GM12878 (cell line): ENCODE results near the gene PPP2R1B.

Experiments used
- CBFB ChIP-seq: IDR thresholded peaks from 2 replicates; pipeline ENCODE4 v1.6.1; 2016; ENCODE audit warnings: antibody characterized with exemption, low read depth
- CBX3 ChIP-seq: fragments of 200-600 bp; sonication (generic); IDR thresholded peaks from 2 replicates; pipeline ENCODE4 v1.6.1; 2016; ENCODE audit warnings: low read depth, borderline replicate concordance
- CTCF ChIP-seq, 3 experiments: IDR thresholded peaks in 2 of 3; conservative IDR thresholded peaks in 1 of 3; 2 replicates each; pipeline ENCODE4 v1.5.1; 2011; ENCODE audit warnings: low read depth in 3 of 3, low read length in 3 of 3, mild to moderate bottlenecking in 3 of 3, control low read depth in 2 of 3, moderate library complexity in 2 of 3, inconsistent platforms in 1 of 3, mixed read lengths in 1 of 3; ENCODE audit not compliant: control insufficient read depth in 2 of 3, insufficient read depth in 1 of 3; ENCODE audit errors: extremely low read depth in 1 of 3
- EZH2 ChIP-seq: IDR thresholded peaks from 2 replicates; pipeline ENCODE4 v1.6.1; 2012; ENCODE audit warnings: low read depth, mild to moderate bottlenecking, control low read depth, inconsistent platforms, low read length, borderline replicate concordance; ENCODE audit not compliant: control insufficient read depth
- HDAC6 ChIP-seq: fragments of 200-600 bp; sonication (generic); IDR thresholded peaks from one replicate; pipeline ENCODE4 v1.8.0; 2017; ENCODE audit warnings: antibody characterized with exemption; ENCODE audit not compliant: unreplicated experiment
- MAX ChIP-seq: IDR thresholded peaks from 2 replicates; pipeline ENCODE4 v1.6.1; 2012; ENCODE audit warnings: low read depth, low read length, improper control_type of control experiment
- NFYB ChIP-seq: IDR thresholded peaks from 2 replicates; pipeline ENCODE4 v1.6.1; 2011; ENCODE audit warnings: low read depth, mild to moderate bottlenecking, low read length, improper control_type of control experiment, moderate library complexity; ENCODE audit not compliant: insufficient read depth
- NR2C2 ChIP-seq: IDR thresholded peaks from 2 replicates; pipeline ENCODE4 v1.6.1; 2011; ENCODE audit warnings: borderline replicate concordance, low read depth; ENCODE audit not compliant: control insufficient read depth, insufficient read length
- POLR2A ChIP-seq: IDR thresholded peaks from 2 replicates; pipeline ENCODE4 v1.6.1; 2011; ENCODE audit warnings: low read depth, mild to moderate bottlenecking, low read length
- PRDM15 ChIP-seq: fragments of 450-650 bp; formaldehyde crosslinking; IDR thresholded peaks from 2 replicates; pipeline ENCODE4 v1.4.0; 2020; ENCODE audit warnings: mild to moderate bottlenecking, moderate library complexity
- REST ChIP-seq: IDR thresholded peaks from 2 replicates; pipeline ENCODE4 v1.6.1; 2012; ENCODE audit warnings: mild to moderate bottlenecking, low read depth, low read length
- SIN3A ChIP-seq: IDR thresholded peaks from 2 replicates; pipeline ENCODE4 v1.6.1; 2012; ENCODE audit warnings: low read depth, low read length, improper control_type of control experiment
- ZBTB11 ChIP-seq: fragments of 450-650 bp; formaldehyde crosslinking; IDR thresholded peaks from 2 replicates; pipeline ENCODE4 v1.5.0; 2022; ENCODE audit warnings: mild to moderate bottlenecking, missing genetic modification characterization
- ZNF274 ChIP-seq: IDR thresholded peaks from one replicate; pipeline ENCODE4 v1.8.0; 2011; ENCODE audit not compliant: insufficient read length, insufficient read depth

GRCh38 chr11:111764621-111765020, 1.6 kb downstream of the PPP2R1B start:
- TF ChIP-seq POLR2A: no peak
- no peak for TF ChIP-seq PRDM15 (CRISPR knock-in tag)
- TF ChIP-seq ZNF274: no peak
- no peak for TF ChIP-seq REST
- TF ChIP-seq CBX3: no peak
- no peak for TF ChIP-seq CTCF (IDR thresholded peaks at IDR 0.05 in 2 of 3, conservative IDR thresholded peaks at IDR 0.05 in 1 of 3; ENCODE audit: control insufficient read depth in 2 of 3, extremely low read depth in 1 of 3, insufficient read depth in 1 of 3, low read depth in 3 of 3, low read length in 3 of 3)
- TF ChIP-seq MAX: no peak
- TF ChIP-seq NR2C2: no peak
- no peak for TF ChIP-seq SIN3A
- TF ChIP-seq EZH2: no peak
- TF ChIP-seq ZBTB11 (CRISPR knock-in tag): no peak
- no peak for TF ChIP-seq CBFB
- no peak for TF ChIP-seq NFYB
- TF ChIP-seq HDAC6: no peak
